OCI-LY1 (cell line): Measurements from ENCODE around the gene INSR.

ENCODE experiments used
- H2AFZ ChIP-seq: fragments of 200-600 bp; sonication (generic), shearing (Covaris generic); 2 replicates; pipeline ENCODE4 v1.6.0; 2014; ENCODE audit warnings: antibody characterized with exemption, mild to moderate bottlenecking, low read length
- H3F3A ChIP-seq: fragments of 200-600 bp; sonication (generic), shearing (Covaris generic); 2 replicates; pipeline ENCODE4 v1.6.0; 2014; ENCODE audit warnings: mild to moderate bottlenecking, antibody characterized with exemption, low read length, moderate library complexity; ENCODE audit not compliant: insufficient read depth
- H3K27ac ChIP-seq: fragments of 200-600 bp; sonication (generic); 2 replicates; pipeline ENCODE4 v1.5.1; 2014; ENCODE audit warnings: low read length, mixed run types, mild to moderate bottlenecking, low read depth; ENCODE audit not compliant: poor library complexity, severe bottlenecking
- H3K27me3 ChIP-seq: fragments of 200-600 bp; sonication (generic); 2 replicates; pipeline ENCODE4 v1.6.0; 2014; ENCODE audit warnings: antibody characterized with exemption, mild to moderate bottlenecking, low read length, moderate library complexity; ENCODE audit not compliant: insufficient read depth
- H3K36me3 ChIP-seq: fragments of 200-600 bp; sonication (generic); 2 replicates; pipeline ENCODE4 v1.6.1; 2014; ENCODE audit warnings: mild to moderate bottlenecking, antibody characterized with exemption, low read length, moderate library complexity, mixed read lengths; ENCODE audit not compliant: insufficient read depth
- H3K4me1 ChIP-seq: fragments of 200-600 bp; sonication (generic); 2 replicates; pipeline ENCODE4 v1.5.1; 2014; ENCODE audit warnings: mild to moderate bottlenecking, low read length, moderate library complexity; ENCODE audit not compliant: insufficient read depth, severe bottlenecking
- H3K4me2 ChIP-seq: fragments of 200-600 bp; sonication (generic), shearing (Covaris generic); 2 replicates; pipeline ENCODE4 v1.6.1; 2014; ENCODE audit warnings: low read length
- H3K4me3 ChIP-seq: fragments of 200-600 bp; sonication (generic); 2 replicates; pipeline ENCODE4 v1.5.1; 2014; ENCODE audit warnings: low read length, low read depth, mild to moderate bottlenecking, mixed read lengths; ENCODE audit not compliant: poor library complexity, severe bottlenecking
- H3K79me2 ChIP-seq: fragments of 200-600 bp; shearing (Covaris generic); 2 replicates; pipeline ENCODE4 v1.6.1; 2016; ENCODE audit warnings: mixed run types, low read length, mixed read lengths; ENCODE audit not compliant: insufficient read depth
- H3K9ac ChIP-seq: fragments of 200-600 bp; sonication (generic), shearing (Covaris generic); 2 replicates; pipeline ENCODE4 v1.6.1; 2014; ENCODE audit warnings: mild to moderate bottlenecking, low read length, mixed read lengths
- H3K9me2 ChIP-seq: fragments of 200-600 bp; sonication (generic), shearing (Covaris generic); 2 replicates; pipeline ENCODE4 v1.6.1; 2014; ENCODE audit warnings: low read depth, mild to moderate bottlenecking, low read length, mixed read lengths
- H3K9me3 ChIP-seq: fragments of 200-600 bp; shearing (Covaris generic); 2 replicates; pipeline ENCODE4 v1.6.1; 2014; ENCODE audit warnings: low read length, mixed read lengths
- H4K20me1 ChIP-seq: fragments of 200-600 bp; sonication (generic), shearing (Covaris generic); 2 replicates; pipeline ENCODE4 v1.6.0; 2016; ENCODE audit warnings: mild to moderate bottlenecking, low read length; ENCODE audit not compliant: insufficient read depth
- CTCF ChIP-seq: fragments of 200-600 bp; sonication (generic), shearing (Covaris generic); IDR thresholded peaks from 2 replicates; pipeline ENCODE4 v1.5.1; 2017; ENCODE audit warnings: mild to moderate bottlenecking, antibody characterized with exemption, low read length, moderate library complexity, mixed read lengths
- EZH2 ChIP-seq: fragments of 200-600 bp; sonication (generic), shearing (Covaris generic); IDR thresholded peaks from 2 replicates; pipeline ENCODE4 v1.8.0; 2017; ENCODE audit warnings: borderline replicate concordance, mixed run types, mild to moderate bottlenecking, antibody characterized with exemption, low read length, moderate library complexity, mixed read lengths

Gene INSR

GRCh38 chr19:7255631-7256030, 38.6 kb downstream of the INSR start:
- H3K9me3 ChIP-seq: no peaks in the 10 kb centered on the region
- H3K4me1 ChIP-seq: peaks cover 12% of the 10 kb centered on the region
- H3K9me2 ChIP-seq: no peaks in the 10 kb centered on the region
- no peaks in the 10 kb centered on the region for H3F3A ChIP-seq
- H3K4me2 ChIP-seq: no peak overlapping the region
- no peaks in the 10 kb centered on the region for H4K20me1 ChIP-seq
- H3K27ac ChIP-seq: no peak overlapping the region
- no peak overlapping the region for H3K4me3 ChIP-seq
- no peak for TF ChIP-seq EZH2
- TF ChIP-seq CTCF: no peak
- H2AFZ ChIP-seq: no peak overlapping the region
- no peaks in the 10 kb centered on the region for H3K79me2 ChIP-seq
- no peaks in the 10 kb centered on the region for H3K36me3 ChIP-seq
- no peaks in the 10 kb centered on the region for H3K27me3 ChIP-seq
- H3K9ac ChIP-seq: no peak overlapping the region

- no peak for TF ChIP-seq EZH2
- TF ChIP-seq CTCF: no peak
- H3K9me3 ChIP-seq: no peaks in the 10 kb centered on the region
- H3K79me2 ChIP-seq: no peaks in the 10 kb centered on the region
- H3K9me2 ChIP-seq: no peaks in the 10 kb centered on the region
- no peak overlapping the region for H2AFZ ChIP-seq
- H3K27ac ChIP-seq: no peak overlapping the region
- no peak overlapping the region for H3K4me3 ChIP-seq
- no peak overlapping the region for H3K4me2 ChIP-seq
- H3K36me3 ChIP-seq: no peaks in the 10 kb centered on the region
- H3K4me1 ChIP-seq: peaks cover 9% of the 10 kb centered on the region
- no peaks in the 10 kb centered on the region for H3F3A ChIP-seq
- no peaks in the 10 kb centered on the region for H3K27me3 ChIP-seq
- no peak overlapping the region for H3K9ac ChIP-seq
- H4K20me1 ChIP-seq: no peaks in the 10 kb centered on the region
Measured at GRCh38 chr19:7255119-7255518, 39.1 kb downstream of the INSR start.

- Histone ChIP-seq H2AFZ (no peak overlapping the region), H3K27ac (no peak overlapping the region), H3K4me2 (no peak overlapping the region), H4K20me1 (no peaks in the 10 kb centered on the region), H3K9ac (no peak overlapping the region), H3F3A (no peaks in the 10 kb centered on the region), H3K79me2 (no peaks in the 10 kb centered on the region), H3K9me3 (no peaks in the 10 kb centered on the region), H3K4me1 (peaks cover 7% of the 10 kb centered on the region), H3K36me3 (no peaks in the 10 kb centered on the region), H3K27me3 (no peaks in the 10 kb centered on the region), H3K9me2 (no peaks in the 10 kb centered on the region), H3K4me3 (no peak overlapping the region)
- TF ChIP-seq CTCF (no peak), EZH2 (no peak)
Measured at GRCh38 chr19:7254590-7254989, 39.6 kb downstream of the INSR start.
